Measurements from ENCODE around the gene IQSEC2.
A peak's percentile ranks its signal among the peaks of the same experiment; 100 is the strongest.

IQSEC2 gene

DNA sequence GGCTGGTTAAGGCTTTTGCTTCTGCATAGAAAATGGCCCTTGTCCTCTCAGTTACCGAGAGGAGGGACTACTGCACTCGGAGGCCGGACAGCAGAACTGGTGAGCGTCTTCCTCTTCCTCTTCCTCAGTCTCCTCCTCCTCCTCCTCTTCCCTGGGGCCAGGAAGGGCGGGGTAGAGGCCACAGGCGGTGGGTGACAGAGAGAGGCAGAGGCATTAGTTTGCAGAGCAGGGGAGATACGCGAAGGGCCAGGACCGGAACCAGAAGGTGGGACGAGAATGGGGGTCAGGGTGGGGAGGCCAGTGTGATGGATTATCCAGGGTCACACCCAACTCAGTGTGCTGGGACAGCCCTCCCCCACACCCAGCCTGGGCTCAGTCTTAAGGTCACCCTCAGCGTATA lies 14.5 kb downstream of the IQSEC2 start:
- no peak for DNase-seq

DNA sequence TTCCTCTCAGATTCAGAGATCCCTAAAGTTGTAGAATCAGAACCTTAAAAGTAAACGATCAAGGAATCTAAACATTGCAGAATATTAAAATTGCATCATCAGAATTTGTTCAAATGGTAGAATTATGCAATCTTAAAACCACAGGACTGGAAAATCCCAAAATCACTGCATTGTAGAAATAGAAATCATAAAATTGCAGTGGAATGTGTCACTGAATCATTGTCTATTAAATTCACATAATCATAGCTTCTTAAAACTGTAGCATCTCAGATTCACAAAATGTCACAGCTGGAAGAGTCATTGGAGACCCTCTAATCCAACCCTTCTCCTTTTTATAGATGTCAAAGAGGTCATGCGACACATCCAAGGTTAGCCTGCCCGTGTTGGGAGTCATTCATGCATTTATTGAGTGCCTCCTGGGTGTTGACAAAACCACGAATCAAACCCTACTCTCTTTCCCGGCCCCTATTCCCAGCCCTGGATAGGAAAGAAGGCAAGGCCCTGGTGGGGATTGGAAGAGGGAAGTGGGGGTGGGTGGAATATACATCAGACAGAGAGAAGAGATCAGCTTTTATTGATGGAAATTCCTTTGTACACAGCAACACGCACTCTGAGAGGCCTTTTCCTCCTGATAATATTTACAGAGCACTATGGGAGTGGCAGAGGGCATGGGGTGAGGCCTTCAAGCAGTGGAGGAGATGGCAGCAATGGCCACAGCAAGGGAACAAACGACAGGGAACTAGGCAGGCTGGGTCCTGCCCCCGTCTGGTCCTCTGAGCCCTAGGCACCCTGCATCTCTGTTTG lies 15.4 kb downstream of the IQSEC2 start:
- DNase-seq: no peak

DNA sequence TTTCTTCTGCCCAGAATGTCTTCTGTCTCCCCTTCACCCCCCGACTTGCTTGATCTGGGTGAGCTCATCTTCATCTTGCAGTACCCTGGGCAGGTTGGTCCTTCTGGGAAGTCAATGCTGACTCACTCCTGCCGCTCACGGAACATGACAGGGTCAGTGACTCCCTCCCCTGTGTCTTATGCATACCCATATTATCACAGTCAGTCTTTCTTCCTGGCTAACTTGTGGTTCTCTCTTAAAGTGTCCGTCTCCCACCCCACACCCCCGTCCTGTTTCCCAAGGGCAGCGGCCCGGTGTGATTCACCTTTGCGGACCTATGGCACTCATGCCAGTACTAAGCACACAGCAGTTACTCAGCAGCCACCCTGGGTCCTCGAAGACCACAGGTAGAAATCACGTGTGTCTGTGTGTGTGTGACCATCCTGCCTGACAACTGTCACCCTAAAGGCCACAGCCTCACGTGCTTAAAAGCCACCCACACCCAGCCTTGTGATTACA lies 17.7 kb downstream of the IQSEC2 start:
- no peak for DNase-seq

DNA sequence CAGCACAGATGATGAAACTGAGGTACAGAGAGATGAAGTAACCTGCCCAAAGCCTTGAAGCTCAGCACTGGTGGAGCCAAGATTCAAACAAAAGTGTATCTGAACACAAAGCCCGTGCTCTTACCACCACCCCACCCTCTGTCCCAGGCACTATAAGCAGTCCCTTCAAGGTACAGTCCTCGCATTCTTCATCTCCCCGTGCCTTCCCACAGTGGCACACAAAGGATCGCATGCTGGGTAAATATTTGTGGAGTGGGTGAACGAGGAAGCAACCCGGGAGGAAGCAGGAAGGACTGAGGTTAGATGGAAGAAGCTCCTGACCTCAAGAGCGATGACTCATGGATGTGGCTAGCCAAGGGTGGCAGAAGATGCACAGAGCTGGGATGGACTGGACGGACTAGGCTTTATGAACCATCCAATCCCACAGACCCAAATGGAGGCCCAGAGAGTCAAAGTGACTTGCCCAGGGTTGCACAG lies 18.4 kb downstream of the IQSEC2 start:
- DNase-seq: peak; percentile 42

DNA sequence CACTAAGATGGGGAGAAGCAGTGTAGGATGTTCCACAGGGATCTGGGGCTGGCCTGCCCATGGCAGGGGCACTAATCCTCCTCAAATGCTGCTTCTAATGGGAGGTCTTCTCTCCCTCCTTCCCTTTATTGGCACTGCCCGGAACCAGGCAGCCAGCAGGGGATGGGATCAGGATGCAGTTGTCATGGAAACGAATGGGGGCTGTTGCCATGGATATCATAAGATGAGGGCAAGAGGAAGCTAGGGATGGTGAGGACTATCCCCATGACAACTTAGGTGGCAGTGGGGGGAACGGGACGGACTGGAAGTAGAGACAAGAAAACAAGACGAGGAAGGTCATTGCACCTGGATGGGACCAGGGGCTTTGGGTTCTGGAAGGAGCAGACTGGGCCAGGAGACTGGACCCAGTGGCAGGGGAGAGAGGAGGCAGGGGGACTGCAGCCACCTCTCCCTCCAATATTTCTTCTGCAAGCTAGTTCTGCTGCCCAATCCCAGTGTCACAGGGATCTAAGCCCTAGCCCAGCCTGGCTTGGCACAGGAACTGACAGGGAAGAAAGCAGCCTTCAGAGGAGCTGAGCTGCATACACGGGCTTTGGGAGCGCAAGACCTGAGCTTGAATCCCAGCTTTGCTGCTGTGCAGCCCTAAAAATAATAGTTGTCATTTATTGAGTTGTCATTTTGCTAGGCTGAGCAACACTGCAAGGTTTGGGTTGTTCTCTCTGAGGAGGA lies 19.0 kb downstream of the IQSEC2 start:
- DNase-seq: no peak

DNA sequence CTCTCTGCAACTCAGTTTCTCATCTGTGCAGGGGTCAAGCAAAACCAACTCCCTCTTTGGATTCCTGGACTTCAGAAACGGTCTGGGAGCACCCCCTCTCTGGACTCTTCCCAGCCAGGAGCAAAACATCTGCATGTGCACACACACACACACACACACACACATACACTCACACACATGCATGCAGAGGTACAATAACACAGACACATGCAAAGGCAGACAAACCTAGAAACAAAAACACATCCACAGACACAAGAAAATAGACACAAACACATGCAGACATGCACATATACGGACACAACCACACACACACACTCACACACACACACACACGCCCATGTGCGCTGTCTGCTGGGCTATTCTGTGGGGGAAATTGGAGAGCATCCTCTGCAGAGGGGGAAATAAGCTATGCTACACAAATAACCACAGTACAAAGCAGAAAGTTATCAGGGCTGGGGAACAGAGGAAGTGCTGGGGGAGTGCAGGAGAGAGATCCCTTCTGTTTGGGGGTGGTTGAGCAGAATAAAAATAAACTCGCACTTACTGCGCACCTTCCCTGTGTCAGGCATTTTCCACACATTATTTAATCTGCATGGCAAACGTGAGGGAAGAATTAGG lies 19.9 kb downstream of the IQSEC2 start:
- DNase-seq: no peak

DNA sequence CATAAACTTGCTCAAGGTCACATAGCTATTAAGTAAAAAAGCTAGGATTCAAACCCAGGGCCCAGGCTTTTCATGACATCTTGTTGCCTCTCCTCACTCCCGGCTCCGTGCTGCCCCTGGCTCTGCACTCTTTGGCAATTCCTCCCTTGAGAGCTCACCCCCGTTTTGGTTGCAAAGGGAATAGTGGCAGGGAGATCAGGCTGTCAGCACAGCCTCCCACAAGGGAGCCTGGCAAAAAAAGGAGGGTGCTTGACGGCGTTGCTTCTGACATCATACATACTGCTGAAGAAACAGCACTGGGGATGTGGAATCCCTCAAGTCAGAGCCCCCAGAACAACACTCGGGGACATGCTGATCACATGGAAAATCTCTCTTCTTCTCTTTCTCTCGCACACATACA lies 20.5 kb downstream of the IQSEC2 start:
- no peak for DNase-seq

DNA sequence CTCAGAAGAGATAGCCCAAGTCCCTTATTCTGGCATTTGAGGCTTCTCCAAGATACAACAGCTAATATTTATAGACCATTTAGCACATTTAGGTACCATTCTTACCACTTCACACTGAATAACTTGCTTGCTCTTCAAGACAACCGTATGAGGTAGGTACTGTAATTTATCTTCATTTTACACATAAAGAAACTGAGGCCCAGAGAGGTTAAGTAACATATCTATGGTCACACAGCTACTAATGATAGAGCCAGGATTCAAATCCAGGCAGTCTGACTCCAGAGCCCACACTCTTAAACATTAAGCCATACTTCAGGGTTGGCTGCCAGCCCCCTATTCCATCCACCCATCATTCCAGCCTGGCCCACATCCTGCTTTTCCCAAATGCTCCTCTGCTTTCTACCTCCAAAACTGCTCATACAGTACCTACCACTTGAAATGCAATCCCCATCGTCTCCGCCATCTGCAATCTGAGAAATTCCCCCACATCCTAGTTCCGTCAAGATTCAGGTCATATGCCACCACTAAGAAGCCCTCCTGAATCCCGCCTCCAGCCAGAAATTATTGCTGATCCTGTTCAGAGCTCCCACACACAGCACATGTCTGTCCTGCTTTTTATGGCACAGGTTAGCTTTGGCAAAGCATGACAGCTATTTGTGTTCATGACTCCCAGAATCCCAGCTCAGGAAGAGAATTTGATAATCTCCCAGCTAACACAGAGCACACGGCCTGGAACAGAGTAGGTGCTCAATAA lies 23.5 kb downstream of the IQSEC2 start:
- no peak for DNase-seq

DNA sequence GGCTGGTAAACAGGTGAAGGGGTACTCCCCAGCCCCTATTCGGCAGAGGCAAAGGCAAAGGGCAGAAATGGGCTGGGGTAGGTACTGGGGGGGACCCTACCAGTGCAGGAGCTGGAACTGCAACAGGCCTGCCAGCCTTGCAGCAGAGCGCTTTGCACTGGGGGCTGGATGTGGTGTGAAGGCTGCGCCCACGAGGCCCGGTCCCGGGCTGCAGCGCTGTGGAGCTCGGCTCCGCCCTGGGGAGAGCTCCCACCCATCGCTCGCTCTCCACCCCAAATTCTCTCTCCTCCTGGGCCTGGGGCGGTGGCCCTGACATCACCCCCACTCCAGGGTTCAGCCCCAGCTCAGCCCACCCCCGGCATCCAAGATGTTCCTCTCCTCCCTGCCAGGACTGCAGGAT lies 24.2 kb downstream of the IQSEC2 start:
- DNase-seq: no peak

DNA sequence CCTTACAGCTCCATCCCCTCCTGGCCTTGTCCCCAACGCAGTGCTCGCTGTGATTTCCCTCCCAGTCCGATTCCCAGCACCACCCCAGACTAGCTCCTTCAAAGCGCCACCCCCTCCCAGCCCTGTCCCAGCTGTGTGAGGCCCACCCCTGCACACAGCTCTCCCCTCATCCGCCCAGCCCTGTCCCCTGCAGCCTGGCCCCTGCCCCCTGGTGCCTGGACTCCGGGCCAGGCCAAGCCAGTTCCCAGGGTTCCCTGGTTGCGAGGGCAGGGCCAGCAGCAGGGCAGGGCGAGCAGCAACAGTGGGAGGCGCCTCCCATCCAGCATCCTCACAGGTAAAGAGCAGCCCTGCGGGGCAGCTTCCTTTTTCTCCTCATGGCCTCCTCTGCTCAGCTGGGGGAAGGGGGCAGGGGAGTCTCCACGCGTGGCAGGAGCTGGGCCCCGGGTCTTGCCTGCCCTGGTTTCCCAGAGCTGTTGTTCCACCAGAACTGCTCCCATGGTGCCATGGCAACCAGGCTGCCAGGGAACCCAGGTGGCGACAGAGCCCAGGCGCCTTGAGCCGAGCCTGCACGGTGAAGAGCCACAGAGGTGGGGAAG lies 24.8 kb downstream of the IQSEC2 start:
- no peak for DNase-seq

DNA sequence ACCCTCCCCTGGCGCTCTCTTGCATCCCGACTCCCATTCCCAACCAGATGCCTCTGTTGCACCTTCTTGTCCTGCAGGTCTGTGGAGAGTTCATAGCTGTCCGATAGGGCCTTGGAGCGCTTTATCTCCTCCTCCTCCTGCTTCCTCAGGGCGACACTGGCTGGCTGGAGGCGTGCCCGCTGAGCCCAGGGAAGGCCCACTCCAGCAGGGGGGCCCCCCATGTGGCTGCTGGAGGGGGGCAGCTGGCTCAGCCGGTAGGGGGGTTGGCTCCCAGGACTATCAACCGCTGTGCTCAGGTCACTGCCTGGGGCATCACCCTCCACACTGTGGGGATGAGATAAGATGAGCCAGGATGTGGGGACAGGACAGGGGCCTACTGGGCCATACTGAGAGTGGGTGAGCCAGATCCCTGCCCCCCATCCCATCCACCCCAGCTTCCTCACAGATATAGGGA lies 25.6 kb downstream of the IQSEC2 start:
- DNase-seq: no peak

DNA sequence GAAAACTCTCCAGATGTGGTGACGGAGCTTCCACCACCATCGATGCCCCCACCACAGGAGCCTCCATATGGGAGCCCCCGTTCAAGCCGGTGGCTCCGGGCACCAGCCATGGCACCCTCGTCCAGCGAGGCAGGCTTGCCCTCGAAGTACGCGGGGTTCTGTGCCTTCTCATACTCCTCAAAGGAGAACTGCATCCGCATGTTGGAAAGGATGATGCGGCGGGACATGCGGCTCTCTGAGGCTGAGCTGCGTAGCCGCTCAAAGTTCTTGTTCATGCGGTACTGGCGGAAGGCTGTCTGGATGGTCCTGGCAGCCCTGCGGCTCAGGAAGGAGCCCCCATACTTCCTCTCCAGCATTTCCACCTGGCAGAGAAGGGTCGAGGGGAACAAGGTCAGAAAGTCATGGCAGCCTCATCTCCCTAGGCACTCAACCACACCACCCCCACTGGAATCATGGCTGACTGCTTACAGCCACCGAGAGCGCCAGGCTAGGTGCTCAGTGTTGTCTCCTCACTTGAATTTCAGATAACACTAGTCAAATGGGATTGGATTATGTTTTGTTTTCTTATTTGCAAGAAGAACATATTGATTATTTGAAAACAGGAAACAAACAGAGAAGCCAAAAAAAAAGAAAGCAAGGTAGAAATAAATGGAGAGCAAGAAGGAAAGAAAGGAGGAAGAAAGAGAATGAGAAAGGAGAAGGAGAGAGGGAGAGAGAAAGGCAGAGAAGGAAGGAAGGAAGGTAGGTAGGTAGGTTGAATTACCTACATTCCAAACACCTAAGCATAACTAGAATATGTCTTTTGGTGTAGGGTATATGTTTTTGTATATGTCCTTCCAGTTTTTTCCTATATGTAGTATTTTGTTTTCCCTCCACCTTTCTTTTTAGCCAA lies 26.6 kb downstream of the IQSEC2 start:
- DNase-seq: no peak

DNA sequence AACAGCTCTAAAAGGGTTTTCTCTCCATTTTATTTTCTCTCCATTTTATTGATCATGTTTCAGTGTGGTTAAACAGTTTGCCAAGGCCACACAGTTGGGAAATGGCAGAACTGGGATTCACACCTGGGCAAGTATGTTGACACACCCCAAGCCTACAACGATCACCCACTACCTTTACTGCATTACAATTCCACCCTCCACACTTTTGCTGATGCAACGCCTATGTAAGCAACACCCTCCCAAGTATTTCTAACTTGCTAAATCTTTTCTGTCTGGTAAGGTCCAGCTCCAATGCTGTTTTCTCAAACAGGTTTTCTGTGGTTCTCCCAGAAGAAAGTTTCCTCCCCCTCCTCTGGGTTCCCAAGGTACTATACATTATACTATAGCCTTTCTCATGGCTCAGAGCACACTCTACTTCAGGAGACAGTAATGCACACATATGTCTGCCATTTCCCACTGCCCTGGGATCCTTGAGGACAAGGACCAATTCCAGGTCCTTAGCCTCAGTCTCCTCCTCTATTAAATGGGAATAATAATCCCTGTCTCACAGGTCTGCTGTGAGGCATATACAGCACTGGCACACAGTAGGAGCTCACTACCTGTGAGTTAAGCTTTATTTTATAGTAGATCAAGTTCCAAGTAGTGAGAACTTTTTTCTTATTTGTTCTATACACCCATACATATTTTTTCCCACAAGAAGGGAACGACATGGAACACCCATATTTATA lies 27.9 kb downstream of the IQSEC2 start:
- no peak for DNase-seq

DNA sequence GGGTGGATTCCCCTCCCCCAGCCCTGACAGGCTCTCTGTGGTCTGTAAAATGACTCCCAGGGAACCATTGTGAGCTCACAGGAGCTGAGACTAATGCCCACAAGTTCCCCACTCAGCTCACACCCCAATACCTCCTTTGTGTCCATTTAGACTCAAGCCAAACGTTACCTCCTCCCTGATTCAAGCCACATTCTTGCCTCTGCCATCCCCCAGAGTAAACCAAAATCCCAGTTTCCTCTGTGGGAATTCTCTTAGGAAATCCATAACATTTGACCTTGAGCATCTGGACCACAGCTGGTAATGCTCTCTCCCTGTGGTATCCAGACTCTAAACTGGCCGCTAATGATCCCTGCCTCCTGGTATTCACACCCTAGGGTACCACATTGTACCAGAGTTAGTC lies 30.1 kb downstream of the IQSEC2 start:
- DNase-seq: no peak

DNA sequence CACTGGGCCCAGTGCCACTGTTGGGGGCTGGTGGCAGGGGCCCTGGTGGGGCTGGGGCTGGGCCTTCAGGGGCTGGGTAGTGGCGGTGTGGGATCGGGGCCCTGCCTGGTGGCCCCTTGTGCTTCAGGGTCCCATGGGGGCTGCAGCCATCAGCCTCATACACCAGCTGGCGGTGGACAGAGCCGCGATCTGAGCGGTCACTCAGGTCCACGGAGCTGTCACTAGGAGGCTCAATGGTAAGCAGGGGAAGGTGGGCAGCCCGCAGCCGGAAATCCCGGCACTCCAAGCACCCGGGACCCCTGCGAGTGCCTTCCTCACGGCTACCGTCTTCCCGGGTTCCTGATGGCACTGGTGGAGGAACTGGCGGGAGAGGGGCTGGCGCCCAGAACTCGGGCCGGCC lies 30.8 kb downstream of the IQSEC2 start:
- DNase-seq: no peak

DNA sequence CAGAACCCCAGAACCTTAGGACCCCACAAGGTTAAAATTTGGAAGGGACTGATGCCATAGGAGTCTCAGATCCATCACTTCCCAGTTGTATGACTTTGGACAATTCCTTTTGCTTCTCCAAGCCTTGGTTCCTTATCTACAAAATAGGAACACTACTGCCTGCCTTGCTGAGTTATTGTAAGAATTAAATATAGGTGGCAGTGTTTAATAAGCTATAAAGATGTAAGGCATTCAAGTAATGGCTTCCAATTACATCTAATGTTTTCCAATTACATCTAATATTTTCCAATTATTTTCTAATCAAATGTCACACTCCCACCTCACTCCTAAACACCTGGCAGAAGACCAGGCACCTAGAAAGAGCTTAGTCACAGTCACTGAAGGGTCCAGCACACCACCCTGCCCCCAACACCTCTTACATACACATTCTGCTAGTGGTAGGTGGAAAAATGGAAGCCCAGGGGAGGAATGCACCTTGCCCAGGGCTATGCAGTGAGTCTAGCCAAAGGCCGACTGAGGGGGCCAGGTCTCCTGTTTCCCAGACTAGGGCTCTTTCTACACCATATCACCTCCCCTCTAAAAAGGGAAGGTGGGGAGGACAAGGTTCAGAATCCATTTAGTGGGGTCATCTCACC lies 31.9 kb downstream of the IQSEC2 start:
- DNase-seq: no peak

DNA sequence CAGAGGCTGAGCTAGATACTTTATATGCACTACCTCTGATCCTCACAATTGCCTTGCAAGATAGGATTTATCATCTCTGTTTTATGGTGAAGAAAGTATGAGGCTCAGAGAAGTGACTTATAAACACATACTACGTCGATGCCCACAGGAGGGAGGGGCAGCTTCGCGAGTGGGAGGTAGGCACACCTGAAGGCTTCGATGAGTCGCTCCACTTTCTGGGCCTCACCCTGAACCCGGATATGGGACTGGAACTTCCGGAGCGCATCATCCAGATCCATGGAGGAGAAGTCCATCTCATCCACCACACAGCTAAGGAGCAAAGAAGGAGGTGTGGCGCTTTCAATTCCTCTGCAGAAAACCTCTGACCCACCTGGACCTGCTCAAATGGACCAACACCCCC lies 33.5 kb downstream of the IQSEC2 start:
- DNase-seq: no peak

DNA sequence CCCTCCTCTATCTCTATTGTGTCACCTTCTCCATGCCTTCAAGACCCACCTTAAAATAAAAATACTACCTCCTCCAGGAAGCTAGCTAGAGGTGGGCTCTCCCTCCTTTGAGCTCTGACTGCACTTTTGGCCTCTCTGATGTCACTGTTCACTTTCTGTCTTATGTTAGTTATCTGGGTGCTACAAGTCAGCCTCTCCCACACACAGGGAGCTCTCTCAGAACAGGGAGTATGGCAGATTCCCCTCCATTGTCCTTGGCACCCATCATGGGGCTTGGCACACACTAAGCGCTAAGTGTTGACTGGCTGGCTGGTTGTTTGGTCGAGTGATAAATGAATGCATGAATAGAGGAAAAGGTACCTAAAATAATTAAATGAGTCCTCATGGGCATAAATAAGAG lies 35.2 kb downstream of the IQSEC2 start:
- DNase-seq: no peak

DNA sequence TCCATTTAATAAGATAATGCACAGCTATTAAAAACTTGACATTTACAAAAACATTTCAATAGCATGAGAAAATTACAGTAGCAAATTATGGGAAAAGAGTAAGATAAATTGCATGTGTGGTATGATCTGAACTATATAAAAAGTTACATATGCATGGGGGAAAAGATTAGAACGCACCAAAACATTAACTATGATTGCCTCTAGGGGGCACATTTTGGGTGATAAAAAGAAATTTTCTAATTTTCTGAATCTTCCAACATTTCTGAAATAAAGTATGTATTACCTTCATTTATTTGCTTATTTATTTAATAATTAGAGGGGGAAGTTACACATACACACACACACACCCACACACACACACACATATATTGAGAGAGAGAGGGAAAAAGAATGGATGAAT lies 36.8 kb downstream of the IQSEC2 start:
- no peak for DNase-seq

DNA sequence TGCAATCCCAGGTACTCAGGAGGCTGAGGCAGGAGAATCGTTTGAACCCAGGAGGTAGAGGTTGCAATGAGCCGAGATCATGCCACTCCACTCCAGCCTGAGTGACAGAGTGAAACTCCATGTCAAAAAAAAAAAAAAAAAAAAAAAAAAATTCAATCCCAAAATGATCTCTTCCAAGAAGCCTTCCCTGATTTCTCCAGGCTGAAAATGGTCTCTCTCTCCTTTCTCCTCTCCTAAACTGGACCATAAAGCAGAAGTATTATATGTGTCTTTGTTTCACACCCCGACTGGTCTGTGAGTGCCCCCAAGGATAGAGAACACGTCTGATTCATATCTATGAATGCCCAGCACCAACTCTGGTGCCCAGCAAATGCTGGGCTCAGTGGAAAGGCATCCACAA lies 39.1 kb downstream of the IQSEC2 start:
- DNase-seq: no peak

Data from SIG-M5 (cell line).